Psoas muscle (tissue), 8 donors: ENCODE data around the gene DOP1B. TPM values are rescaled to one million over a fixed set of nuclear protein-coding genes. Genes with fewer than 3 reads are reported as not detected.
A peak's percentile ranks its signal among the peaks of the same experiment; 100 is the strongest.
"Not testable (repeated sequence)": the region's sequence is repeated elsewhere in the genome, so short reads cannot be mapped to it uniquely, and the experiment has no call there.

Experiments used
- ATAC-seq, 4 donors: fragments of 200-7000 bp; cut with Tn5 transposase; one replicate each; pipeline ENCODE4 v1.9.1; 2020; ENCODE audit warnings: moderate library complexity in 3 of 4, mild to moderate bottlenecking in 2 of 4
- DNase-seq, 2 donors: peaks; one replicate each; pipeline ENCODE4 v3.0.0-alpha.2; 2020
- H3K27ac ChIP-seq: fragments of 200-600 bp; one replicate; pipeline ENCODE4 v1.8.0; 2022
- H3K27me3 ChIP-seq, 3 donors: fragments of 200-600 bp in 1 of 3; one replicate each; pipeline versions ENCODE4 v1.6.1 to v1.8.0; 2013 to 2022; ENCODE audit warnings: low read length in 2 of 3, mild to moderate bottlenecking in 2 of 3, moderate library complexity in 1 of 3; ENCODE audit not compliant: insufficient read depth in 3 of 3
- H3K36me3 ChIP-seq, 2 donors: fragments of 200-600 bp in 1 of 2; one replicate each; pipeline versions ENCODE4 v1.6.1 to v1.8.0; 2013 to 2022; ENCODE audit warnings: low read depth in 1 of 2, mild to moderate bottlenecking in 1 of 2, moderate library complexity in 1 of 2; ENCODE audit not compliant: insufficient read depth in 1 of 2
- H3K4me1 ChIP-seq: fragments of 200-600 bp; one replicate; pipeline ENCODE4 v1.8.0; 2022
- H3K4me3 ChIP-seq: fragments of 200-600 bp; one replicate; pipeline ENCODE4 v1.8.0; 2022; ENCODE audit warnings: mild to moderate bottlenecking
- H3K9me3 ChIP-seq: fragments of 200-600 bp; one replicate; pipeline ENCODE4 v1.8.0; 2022
- CTCF ChIP-seq: fragments of 200-600 bp; IDR thresholded peaks from one replicate; pipeline ENCODE4 v1.8.0; 2022; ENCODE audit warnings: antibody characterized with exemption
- WGBS, 3 donors: extraction: QIAGEN DNeasy Blood & Tissue Kit; methylation state at CpG; one replicate each; pipeline versions ENCODE4 v1.1.6 to v1.1.7; 2013; 5-methylcytosine and 5-hydroxymethylcytosine counted together
- intact Hi-C, 2 donors: fragments of 100-400 bp; cut with DNase I; formaldehyde crosslinking; loops; one replicate each; pipeline versions ENCODE4 v1.11.0 to v1.14.2; 2022
- polyA plus RNA-seq, 3 donors: library from polyadenylated mRNA; stranded (reverse); fragments of 200-250 nt; gene quantifications; one replicate each; pipeline ENCODE4 v1.2.3, GENCODE V29; 2013
- total RNA-seq, 4 donors: library from RNA; stranded (reverse); fragmentation: NEBNext Ultra II Directional in 2 of 4; extraction: Animal tissue kit (Norgen Biotek cat#: 25700) in 2 of 4; gene quantifications; one replicate each; pipeline versions ENCODE4 v1.2.1 to v1.2.4, GENCODE V29; 2021 to 2023
- donor health status: healthy with polysubstance abuse.
- donor health status: DM: no; HTN: no; CAD: no; lungs with moderate emphysema.
- donor health status: Bipolar disorder and iron deficiency.
- donor health status: healthy.
- donor health status: DM: yes; HTN: yes; CAD: no.
- donor health status: DM: no; HTN: no; CAD: no.
- donor health status: DM: no; HTN: no; CAD: no.
- donor health status: DM: yes; HTN: yes; CAD: no.

The DOP1B gene
- total and polyA plus RNA-seq, 7 donors, result 3.1 to 20.7 (median 12.8) TPM

GRCh38 chr21:36134803-36135390 is 21.7 kb upstream of the DOP1B start, which contains the start of gene CBR3:
Gene CBR3, plus strand, starts transcription at chr21:36135079. Its CDS starts 114 bp downstream, at chr21:36135193.
- DNase-seq (peak; percentile 66 to 82), ATAC-seq (peak; percentile 35 to 66 (median 56))
- WGBS, 3 donors, result 0 to 1% (median 1%) methylated on average over 45 to 53 of the region's 53 CpGs
- H3K4me3 ChIP-seq, result peak within 1 kb of the TSS; percentile 81
- no peaks in the 10 kb centered on the region for H3K4me1 ChIP-seq
- no peaks in the 10 kb centered on the region for H3K9me3 ChIP-seq
- peak within 1 kb of the TSS; percentile 59 for H3K27ac ChIP-seq
- no peaks in the 10 kb centered on the region for H3K36me3 ChIP-seq
- peaks cover 0 to 26% (median 7%) of the 10 kb centered on the region in 3 donors for H3K27me3 ChIP-seq
- intact Hi-C loops, result no loop called here
- no peak for TF ChIP-seq CTCF

- no peaks in the 10 kb centered on the region for H3K9me3 ChIP-seq
- peak overlapping the region; percentile 59 for H3K27ac ChIP-seq
- peak overlapping the region; percentile 81 for H3K4me3 ChIP-seq
- ATAC-seq (peak; percentile 71 to 85 (median 77)), DNase-seq (peak; percentile 78 to 88)
- TF ChIP-seq CTCF, result no peak
- 1% methylated on average over 50 to 60 of the region's 60 CpGs for WGBS, 3 donors
- H3K4me1 ChIP-seq, result no peaks in the 10 kb centered on the region
- peaks cover 0 to 26% (median 7%) of the 10 kb centered on the region in 3 donors for H3K27me3 ChIP-seq
- no peaks in the 10 kb centered on the region for H3K36me3 ChIP-seq
- intact Hi-C loops, result no loop called here
Measured at GRCh38 chr21:36135391-36136102, 21.1 kb upstream of the DOP1B start.

- WGBS, 3 donors, result 94 to 99% (median 96%) methylated on average over 13 of the region's 13 CpGs
- H3K36me3 ChIP-seq, H3K4me1 ChIP-seq: not testable (repeated sequence)
Measured at GRCh38 chr21:36139791-36140190, 16.8 kb upstream of the DOP1B start.

GRCh38 chr21:36141513-36141925 is 15.1 kb upstream of the DOP1B start:
- Histone ChIP-seq H3K9me3 (no peaks in the 10 kb centered on the region), H3K4me1 (no peaks in the 10 kb centered on the region), H3K27me3 (no peaks in the 10 kb centered on the region), H3K4me3 (no peak overlapping the region), H3K27ac (no peak overlapping the region), H3K36me3 (peaks cover 0 to 3% of the 10 kb centered on the region in 2 donors)
- 9 to 16% (median 15%) methylated on average over 6 of the region's 6 CpGs for WGBS, 3 donors
- intact Hi-C loops, result loop anchor here (1.0 to 5.0 kb wide), 4 partner anchors 68 to 191 kb away; no protein-coding TSS in a partner anchor
- DNase-seq, result peak; percentile 53 to 85
- TF ChIP-seq CTCF, result peak; percentile 89
- ATAC-seq, result peak; percentile 93 to 98 (median 96)

More at GRCh38 chr21:36139791-36140190, 16.8 kb upstream of the DOP1B start:
- intact Hi-C loops, result loop anchor here (2.0 to 5.0 kb wide), 3 partner anchors 71 to 193 kb away; no protein-coding TSS in a partner anchor
- H3K27me3 ChIP-seq, ATAC-seq, H3K4me3 ChIP-seq, H3K9me3 ChIP-seq, DNase-seq, H3K27ac ChIP-seq: not testable (repeated sequence)

- not testable (repeated sequence) for DNase-seq, ATAC-seq, H3K4me3 ChIP-seq, H3K9me3 ChIP-seq, H3K27ac ChIP-seq, H3K36me3 ChIP-seq, H3K4me1 ChIP-seq, H3K27me3 ChIP-seq
- WGBS, 3 donors, result 79 to 83% (median 80%) methylated on average over 4 to 5 of the region's 6 CpGs
- intact Hi-C loops, result loop anchor here (5.0 kb wide), 2 partner anchors 183 to 188 kb away; no protein-coding TSS in a partner anchor
Measured at GRCh38 chr21:36144233-36144632, 12.4 kb upstream of the DOP1B start.
